ENCODE results near the gene RAD50. TPM values are rescaled to one million over a fixed set of nuclear protein-coding genes. Genes with fewer than 3 reads are reported as not detected.

Gene RAD50
- total and polyA plus RNA-seq, 10 of the 15 experiments (the other 5 are each of a cell fraction or from before 2014, with no cell fraction given) = 12.8 to 68.6 (median 47.0) TPM

DNA sequence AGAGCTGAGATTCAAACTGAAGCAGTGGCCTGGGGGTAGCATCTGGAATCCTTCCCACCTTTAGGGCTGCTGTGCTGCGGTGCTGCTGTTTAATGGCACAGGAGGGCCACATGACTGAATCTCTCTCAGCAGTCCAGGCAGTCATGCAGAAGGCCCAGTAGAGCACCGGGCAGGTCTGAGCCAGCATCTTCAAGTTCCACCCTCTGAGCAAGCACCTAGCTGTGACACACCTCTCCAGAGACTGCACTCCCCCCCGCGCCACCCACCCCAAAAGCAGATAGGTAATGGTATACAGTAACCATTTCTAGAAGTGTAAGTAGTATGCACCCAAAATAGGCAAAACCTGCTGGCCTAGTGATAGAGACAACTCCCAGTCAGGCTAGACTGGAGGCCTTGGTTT lies 125.2 kb downstream of the RAD50 start (continued):
- TF ChIP-seq, protein P1, sequence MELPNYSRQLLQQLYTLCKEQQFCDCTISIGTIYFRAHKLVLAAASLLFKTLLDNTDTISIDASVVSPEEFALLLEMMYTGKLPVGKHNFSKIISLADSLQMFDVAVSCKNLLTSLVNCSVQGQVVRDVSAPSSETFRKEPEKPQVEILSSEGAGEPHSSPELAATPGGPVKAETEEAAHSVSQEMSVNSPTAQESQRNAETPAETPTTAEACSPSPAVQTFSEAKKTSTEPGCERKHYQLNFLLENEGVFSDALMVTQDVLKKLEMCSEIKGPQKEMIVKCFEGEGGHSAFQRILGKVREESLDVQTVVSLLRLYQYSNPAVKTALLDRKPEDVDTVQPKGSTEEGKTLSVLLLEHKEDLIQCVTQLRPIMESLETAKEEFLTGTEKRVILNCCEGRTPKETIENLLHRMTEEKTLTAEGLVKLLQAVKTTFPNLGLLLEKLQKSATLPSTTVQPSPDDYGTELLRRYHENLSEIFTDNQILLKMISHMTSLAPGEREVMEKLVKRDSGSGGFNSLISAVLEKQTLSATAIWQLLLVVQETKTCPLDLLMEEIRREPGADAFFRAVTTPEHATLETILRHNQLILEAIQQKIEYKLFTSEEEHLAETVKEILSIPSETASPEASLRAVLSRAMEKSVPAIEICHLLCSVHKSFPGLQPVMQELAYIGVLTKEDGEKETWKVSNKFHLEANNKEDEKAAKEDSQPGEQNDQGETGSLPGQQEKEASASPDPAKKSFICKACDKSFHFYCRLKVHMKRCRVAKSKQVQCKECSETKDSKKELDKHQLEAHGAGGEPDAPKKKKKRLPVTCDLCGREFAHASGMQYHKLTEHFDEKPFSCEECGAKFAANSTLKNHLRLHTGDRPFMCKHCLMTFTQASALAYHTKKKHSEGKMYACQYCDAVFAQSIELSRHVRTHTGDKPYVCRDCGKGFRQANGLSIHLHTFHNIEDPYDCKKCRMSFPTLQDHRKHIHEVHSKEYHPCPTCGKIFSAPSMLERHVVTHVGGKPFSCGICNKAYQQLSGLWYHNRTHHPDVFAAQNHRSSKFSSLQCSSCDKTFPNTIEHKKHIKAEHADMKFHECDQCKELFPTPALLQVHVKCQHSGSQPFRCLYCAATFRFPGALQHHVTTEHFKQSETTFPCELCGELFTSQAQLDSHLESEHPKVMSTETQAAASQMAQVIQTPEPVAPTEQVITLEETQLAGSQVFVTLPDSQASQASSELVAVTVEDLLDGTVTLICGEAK (IDR thresholded peaks at IDR 0.05; ENCODE audit: borderline replicate concordance) = no peak
- no peak for TF ChIP-seq NBN (IDR thresholded peaks at IDR 0.05)
- TF ChIP-seq CEBPB (IDR thresholded peaks at IDR 0.05; ENCODE audit: borderline replicate concordance in 1 of 2, low read depth in 2 of 2, low read length in 2 of 2) = no peak
- no peak for TF ChIP-seq SREBF2 (IDR thresholded peaks at IDR 0.05; ENCODE audit: low read length)
- TF ChIP-seq EP300 (IDR thresholded peaks at IDR 0.05; ENCODE audit: borderline replicate concordance in 1 of 2, control insufficient read depth in 1 of 2, low read depth in 2 of 2, low read length in 2 of 2) = no peak
- TF ChIP-seq MEF2A (IDR thresholded peaks at IDR 0.05; ENCODE audit: insufficient read depth, low read depth, low read length) = no peak
- no peak for TF ChIP-seq RB1 (IDR thresholded peaks at IDR 0.05; ENCODE audit: borderline replicate concordance)

DNA sequence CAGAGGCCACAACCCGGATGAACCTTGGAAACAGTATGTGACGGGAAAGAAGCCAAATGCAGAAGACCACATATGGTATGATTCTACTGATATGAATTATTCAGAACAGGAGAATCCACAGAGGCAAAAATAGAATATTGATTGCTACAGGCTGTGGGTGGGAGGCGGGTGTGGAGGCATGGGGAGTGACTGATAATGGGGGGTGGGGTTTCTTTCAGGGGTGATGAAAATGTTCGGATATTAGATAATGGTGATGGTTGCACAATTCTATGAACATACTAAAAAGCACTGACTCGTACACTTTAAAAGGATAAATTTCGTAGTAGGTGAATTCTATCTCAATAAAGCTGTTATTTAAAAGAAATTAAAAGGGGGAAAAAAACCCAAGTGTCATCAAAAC lies 127.7 kb downstream of the RAD50 start:
- in situ Hi-C loops (cut with MboI) (no loop called here), intact Hi-C loops (cut with micrococcal nuclease; ENCODE audit: unreplicated experiment) (no loop called here)
- H3K9me3 ChIP-seq (replicated peaks; ENCODE audit: control insufficient read depth, insufficient read depth, low read length) = no peaks in the 10 kb centered on the region
- DNase-seq (ENCODE audit: low read depth, low spot score) = no peak
- H3K27me3 ChIP-seq (replicated peaks in 1 of 2; ENCODE audit: control insufficient read depth in 2 of 2, insufficient read depth in 2 of 2, low read length in 1 of 2) = no peaks in the 10 kb centered on the region
- SMC1A ChIA-PET (ENCODE audit: uncharacterized antibody, unreplicated experiment) = interaction anchor here (0.7 to 8.8 kb wide), 11 partner anchors 8 to 67 kb away, joined by 3 to 116 read pairs (median 3); partner anchors contain the start of gene IL4
- H3K4me1 ChIP-seq (ENCODE audit: control insufficient read depth, insufficient read depth, low read length) = peaks cover 13% of the 10 kb centered on the region; the same call in 1 of the 2 replicates
- WGBS (ENCODE audit: insufficient coverage, insufficient replicate concordance, low lambda C conversion rate, missing lambda C conversion rate) = 96% methylated on average over 6 of the region's 6 CpGs
- CTCF ChIA-PET = interaction anchor here (0.8 to 2.0 kb wide), 5 partner anchors 9 to 23 kb away, joined by 3 to 4 read pairs (median 3); partner anchors contain the start of gene IL4
- H3K79me2 ChIP-seq (ENCODE audit: control insufficient read depth, insufficient read depth, low read length) = no peaks in the 10 kb centered on the region
- no peak overlapping the region for H3K4me3 ChIP-seq
- BruUV-seq (replicated peaks) = no TSS peak
- H3K27ac ChIP-seq (ENCODE audit: control insufficient read depth, insufficient read depth) = no peak overlapping the region
- no peak for ATAC-seq
- POLR2A ChIA-PET = interaction anchor here (1.0 to 8.8 kb wide), 3 partner anchors 10 to 135 kb away, joined by 3 to 79 read pairs (median 7); partner anchors contain the start of gene IL4
- H3K9ac ChIP-seq (ENCODE audit: control insufficient read depth, insufficient read depth, low read length) = no peak overlapping the region
- no peaks in the 10 kb centered on the region for H4K20me1 ChIP-seq (ENCODE audit: control insufficient read depth, insufficient read depth)
- no peak for FAIRE-seq
- RAD21 ChIA-PET (ENCODE audit: unreplicated experiment) = interaction anchor here (0.8 to 8.2 kb wide), 6 partner anchors 8 to 387 kb away, joined by 3 to 95 read pairs (median 4); no protein-coding TSS in a partner anchor
- no peaks in the 10 kb centered on the region for H3K36me3 ChIP-seq (ENCODE audit: control insufficient read depth in 2 of 2, insufficient read depth in 2 of 2, low read length in 1 of 2)
- H2AFZ ChIP-seq (ENCODE audit: control insufficient read depth, low read depth, low read length) = no peak overlapping the region
- no peak overlapping the region for H3K4me2 ChIP-seq (ENCODE audit: control insufficient read depth, insufficient read depth)
- TF ChIP-seq PAX8 (IDR thresholded peaks at IDR 0.05) (no peak), ASH2L (IDR thresholded peaks at IDR 0.05; ENCODE audit: borderline replicate concordance, low read depth) (no peak), HDAC6 (IDR thresholded peaks at IDR 0.05; ENCODE audit: unreplicated experiment) (no peak), HDAC2 (IDR thresholded peaks at IDR 0.05) (no peak), NR2C1 (IDR thresholded peaks at IDR 0.05) (no peak), ZNF207 (IDR thresholded peaks at IDR 0.05; ENCODE audit: borderline replicate concordance) (no peak)
- TF ChIP-seq, protein P2, sequence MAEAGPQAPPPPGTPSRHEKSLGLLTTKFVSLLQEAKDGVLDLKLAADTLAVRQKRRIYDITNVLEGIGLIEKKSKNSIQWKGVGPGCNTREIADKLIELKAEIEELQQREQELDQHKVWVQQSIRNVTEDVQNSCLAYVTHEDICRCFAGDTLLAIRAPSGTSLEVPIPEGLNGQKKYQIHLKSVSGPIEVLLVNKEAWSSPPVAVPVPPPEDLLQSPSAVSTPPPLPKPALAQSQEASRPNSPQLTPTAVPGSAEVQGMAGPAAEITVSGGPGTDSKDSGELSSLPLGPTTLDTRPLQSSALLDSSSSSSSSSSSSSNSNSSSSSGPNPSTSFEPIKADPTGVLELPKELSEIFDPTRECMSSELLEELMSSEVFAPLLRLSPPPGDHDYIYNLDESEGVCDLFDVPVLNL (IDR thresholded peaks at IDR 0.05; ENCODE audit: low read depth, low read length) = no peak
- TF ChIP-seq, protein P1 (IDR thresholded peaks at IDR 0.05; ENCODE audit: borderline replicate concordance) = no peak

All from GM12878 (cell line).